Measurements from ENCODE around the gene UTS2R. TPM values are rescaled to one million over a fixed set of nuclear protein-coding genes. Genes with fewer than 3 reads are reported as not detected.

The UTS2R gene
- polyA plus RNA-seq, 1 experiment = not detected

GRCh38 chr17:82366749-82367148 lies 4.8 kb upstream of the UTS2R start:
- peaks cover 25% of the 10 kb centered on the region for H3K27me3 ChIP-seq (ENCODE audit: control insufficient read depth, insufficient read depth, low read length)
- ChIA-PET CTCF (interaction anchor here (1.0 to 1.4 kb wide), 2 partner anchors 14 to 67 kb away, joined by 3 read pairs; no protein-coding TSS in a partner anchor), POLR2A (no interaction called here)
- no peak for DNase-seq (ENCODE audit: low read depth)
- no peaks in the 10 kb centered on the region for H3K36me3 ChIP-seq (ENCODE audit: control insufficient read depth, insufficient read depth, low read length)
- TF ChIP-seq CTCF (IDR thresholded peaks at IDR 0.05; ENCODE audit: insufficient read depth, low read depth, low read length) = no peak
- H3K4me3 ChIP-seq (ENCODE audit: low read depth, low read length) = no peak overlapping the region

GRCh38 chr17:82367724-82368524 lies 3.6 kb upstream of the UTS2R start:
- ChIA-PET CTCF (no interaction called here), POLR2A (interaction anchor here (0.6 kb wide), 1 partner anchor 19 kb away, joined by 3 read pairs; no protein-coding TSS in a partner anchor)
- Histone ChIP-seq H3K4me3 (ENCODE audit: low read depth, low read length) (no peak overlapping the region), H3K27me3 (ENCODE audit: control insufficient read depth, insufficient read depth, low read length) (peaks cover 33% of the 10 kb centered on the region), H3K36me3 (ENCODE audit: control insufficient read depth, insufficient read depth, low read length) (no peaks in the 10 kb centered on the region)
- DNase-seq (ENCODE audit: low read depth) = no peak
- TF ChIP-seq CTCF (IDR thresholded peaks at IDR 0.05; ENCODE audit: insufficient read depth, low read depth, low read length) = no peak

GRCh38 chr17:82369211-82369610 lies 2.4 kb upstream of the UTS2R start:
- Histone ChIP-seq H3K27me3 (ENCODE audit: control insufficient read depth, insufficient read depth, low read length) (peaks cover 33% of the 10 kb centered on the region), H3K36me3 (ENCODE audit: control insufficient read depth, insufficient read depth, low read length) (no peaks in the 10 kb centered on the region), H3K4me3 (ENCODE audit: low read depth, low read length) (no peak overlapping the region)
- TF ChIP-seq CTCF (IDR thresholded peaks at IDR 0.05; ENCODE audit: insufficient read depth, low read depth, low read length) = no peak
- CTCF ChIA-PET = interaction anchor here (1.1 kb wide), 1 partner anchor 25 kb away, joined by 3 read pairs; no protein-coding TSS in a partner anchor
- no peak for DNase-seq (ENCODE audit: low read depth)
- POLR2A ChIA-PET = no interaction called here

- Histone ChIP-seq H3K27me3 (ENCODE audit: control insufficient read depth, insufficient read depth, low read length) (peaks cover 27% of the 10 kb centered on the region), H3K4me3 (ENCODE audit: low read depth, low read length) (no peak overlapping the region), H3K36me3 (ENCODE audit: control insufficient read depth, insufficient read depth, low read length) (no peaks in the 10 kb centered on the region)
- ChIA-PET CTCF (interaction anchor here (0.9 to 1.5 kb wide), 6 partner anchors 14 to 49 kb away, joined by 3 to 6 read pairs (median 4); no protein-coding TSS in a partner anchor), POLR2A (interaction anchor here (0.7 kb wide), 1 partner anchor 1441 kb away, joined by 3 read pairs; no protein-coding TSS in a partner anchor)
- TF ChIP-seq CTCF (IDR thresholded peaks at IDR 0.05; ENCODE audit: insufficient read depth, low read depth, low read length) = no peak
- no peak for DNase-seq (ENCODE audit: low read depth)
Measured at GRCh38 chr17:82370471-82371332, 863 bp upstream of the UTS2R start.

Data from BJ (cell line).